GM12878 (cell line): ENCODE measurements around the gene MSI2. TPM values are rescaled to one million over a fixed set of nuclear protein-coding genes. Genes with fewer than 3 reads are reported as not detected.

Experiments used
- ATAC-seq: fragments of 200-7000 bp; cut with Tn5 transposase; 3 replicates; pipeline ENCODE4 v1.9.1; 2020; ENCODE audit warnings: mild to moderate bottlenecking, moderate library complexity
- BruUV-seq: library from RNA; stranded (reverse); fragments of 400-500 nt; replicated peaks from 2 replicates; lab custom pipeline; 2021; lab: Mats Ljungman, UMichigan
- CTCF ChIA-PET: fragments of 300-600 bp; sonication (Branson Sonifier 250); formaldehyde crosslinking; extraction: SDS; loops from one replicate; lab custom pipeline; 2021; ENCODE audit warnings: inconsistent platforms; lab: Yijun Ruan, JAX
- POLR2A ChIA-PET: fragments of 350-600 bp; formaldehyde crosslinking; extraction: SDS; loops from one replicate; lab custom pipeline; 2021; ENCODE audit warnings: inconsistent platforms; lab: Charles Lee
- RAD21 ChIA-PET: fragments of 300-600 bp; sonication (Branson Sonifier 250); formaldehyde crosslinking; loops from one replicate; lab custom pipeline; 2023; ENCODE audit warnings: antibody characterized with exemption; ENCODE audit not compliant: unreplicated experiment; lab: Charles Lee
- SMC1A ChIA-PET: fragments of 300-600 bp; sonication (Branson Sonifier 250); formaldehyde crosslinking; loops from one replicate; lab custom pipeline; 2023; ENCODE audit not compliant: unreplicated experiment, uncharacterized antibody; lab: Charles Lee
- DNase-seq: peaks from one replicate; pipeline ENCODE4 v3.0.0-alpha.2; 2011; ENCODE audit warnings: low read depth, low spot score
- FAIRE-seq: peaks from 3 replicates; lab custom pipeline; 2011; peaks lifted over from hg19 to GRCh38; lab: Jason Lieb, UNC
- H2AFZ ChIP-seq: 2 replicates; pipeline ENCODE4 v1.6.0; 2011; ENCODE audit warnings: low read depth, low read length, control low read depth; ENCODE audit not compliant: control insufficient read depth
- H3K27ac ChIP-seq: 2 replicates; pipeline ENCODE4 v1.5.1; 2011; ENCODE audit warnings: control low read depth; ENCODE audit not compliant: control insufficient read depth, insufficient read depth
- H3K27me3 ChIP-seq, 2 experiments: replicated peaks in 1 of 2; 2 replicates each; pipeline versions ENCODE4 v1.6.0 to v1.6.1; 2011; ENCODE audit warnings: low read length in 1 of 2; ENCODE audit not compliant: control insufficient read depth in 2 of 2, insufficient read depth in 2 of 2
- H3K36me3 ChIP-seq, 2 experiments: 2 replicates each; pipeline ENCODE4 v1.5.1; 2011; ENCODE audit warnings: low read length in 1 of 2; ENCODE audit not compliant: control insufficient read depth in 2 of 2, insufficient read depth in 2 of 2
- H3K4me1 ChIP-seq: 2 replicates; pipeline ENCODE4 v1.6.1; 2011; ENCODE audit warnings: mild to moderate bottlenecking, low read length, moderate library complexity, mixed read lengths; ENCODE audit not compliant: control insufficient read depth, insufficient read depth
- H3K4me2 ChIP-seq: 2 replicates; pipeline ENCODE4 v1.6.0; 2011; ENCODE audit warnings: control low read depth; ENCODE audit not compliant: control insufficient read depth, insufficient read depth
- H3K4me3 ChIP-seq: fragments of 200-600 bp; sonication (generic); 2 replicates; pipeline ENCODE4 v1.5.1; 2016
- H3K79me2 ChIP-seq: 2 replicates; pipeline ENCODE4 v1.6.0; 2011; ENCODE audit warnings: low read length; ENCODE audit not compliant: control insufficient read depth, insufficient read depth
- H3K9ac ChIP-seq: 2 replicates; pipeline ENCODE4 v1.8.0; 2011; ENCODE audit warnings: low read length, control low read depth, mixed read lengths; ENCODE audit not compliant: control insufficient read depth, insufficient read depth
- H3K9me3 ChIP-seq: replicated peaks from 3 replicates; pipeline ENCODE4 v1.5.1; 2011; ENCODE audit warnings: mild to moderate bottlenecking, low read length; ENCODE audit not compliant: control insufficient read depth, insufficient read depth
- H4K20me1 ChIP-seq: 2 replicates; pipeline ENCODE4 v1.6.0; 2011; ENCODE audit not compliant: control insufficient read depth, insufficient read depth
- ETV6 ChIP-seq, 2 experiments: fragments of 450-650 bp in 1 of 2; IDR thresholded peaks in 1 of 2; conservative IDR thresholded peaks in 1 of 2; 2 replicates each; pipeline ENCODE4 v1.6.1; 2014; ENCODE audit warnings: antibody characterized with exemption in 1 of 2, borderline replicate concordance in 1 of 2, low read depth in 1 of 2, mild to moderate bottlenecking in 1 of 2, moderate library complexity in 1 of 2
- EZH2 ChIP-seq: IDR thresholded peaks from 2 replicates; pipeline ENCODE4 v1.6.1; 2012; ENCODE audit warnings: low read depth, mild to moderate bottlenecking, control low read depth, inconsistent platforms, low read length, borderline replicate concordance; ENCODE audit not compliant: control insufficient read depth
- FOXK2 ChIP-seq: fragments of 450-650 bp; IDR thresholded peaks from 2 replicates; pipeline ENCODE4 v1.6.1; 2017; ENCODE audit warnings: mild to moderate bottlenecking, moderate library complexity
- FOXM1 ChIP-seq: IDR thresholded peaks from 2 replicates; pipeline ENCODE4 v1.6.1; 2012; ENCODE audit warnings: low read depth, mild to moderate bottlenecking, inconsistent platforms, low read length, moderate library complexity
- KLF5 ChIP-seq: fragments of 450-650 bp; IDR thresholded peaks from 2 replicates; pipeline ENCODE4 v1.6.1; 2014; ENCODE audit warnings: mild to moderate bottlenecking; ENCODE audit not compliant: partially characterized antibody
- NFYA ChIP-seq: IDR thresholded peaks from 2 replicates; pipeline ENCODE4 v1.6.1; 2011; ENCODE audit warnings: low read depth, mild to moderate bottlenecking, low read length, improper control_type of control experiment, borderline replicate concordance
- RELA ChIP-seq: fragments of 450-650 bp; IDR thresholded peaks from 2 replicates; pipeline ENCODE4 v1.8.0; 2014; ENCODE audit warnings: borderline replicate concordance; ENCODE audit not compliant: partially characterized antibody
- RFX5 ChIP-seq: IDR thresholded peaks from 2 replicates; pipeline ENCODE4 v1.6.1; 2011; ENCODE audit warnings: low read depth, low read length, improper control_type of control experiment
- TAF1 ChIP-seq: IDR thresholded peaks from 2 replicates; pipeline ENCODE4 v1.6.1; 2011; ENCODE audit warnings: mild to moderate bottlenecking, low read depth, low read length, borderline replicate concordance
- TBL1XR1 ChIP-seq: IDR thresholded peaks from 2 replicates; pipeline ENCODE4 v1.6.1; 2012; ENCODE audit warnings: low read depth, low read length, improper control_type of control experiment
- YBX1 ChIP-seq: fragments of 450-650 bp; IDR thresholded peaks from 2 replicates; pipeline ENCODE4 v1.6.1; 2016; ENCODE audit warnings: antibody characterized with exemption
- ZNF274 ChIP-seq: IDR thresholded peaks from one replicate; pipeline ENCODE4 v1.8.0; 2011; ENCODE audit not compliant: insufficient read length, insufficient read depth
- WGBS: methylation state at CpG from one replicate; pipeline ENCODE4 v1.1.6; 2016; ENCODE audit warnings: low lambda C conversion rate; ENCODE audit not compliant: insufficient replicate concordance, insufficient coverage; ENCODE audit errors: missing lambda C conversion rate; 5-methylcytosine and 5-hydroxymethylcytosine counted together
- in situ Hi-C: fragments of 300-500 bp; cut with MboI; formaldehyde crosslinking; loops from 9 replicates; pipeline ENCODE4 v1.14.3; 2018; ENCODE audit warnings: mixed read lengths
- intact Hi-C: fragments of 100-400 bp; cut with micrococcal nuclease; formaldehyde crosslinking; loops from one replicate; pipeline ENCODE4 v1.14.2; 2022; ENCODE audit not compliant: unreplicated experiment
- polyA plus RNA-seq, 11 experiments: library from polyadenylated mRNA; depleted of rRNA in 4 of 11; unstranded in 6 of 11; stranded (reverse) in 5 of 11; fragments of >200 nt; fragmentation: Nextera tagmentation in 4 of 11; fragmentation: Illumina TruSeq in 1 of 11; extraction: Ambion mirVana in 4 of 11; extraction: Trizol in 1 of 11; gene quantifications; 1 replicate in 1 of 11; 2 replicates in 10 of 11; pipeline versions ENCODE4 v1.2.1 to v1.2.3, GENCODE V29; 2011 to 2016; ENCODE audit warnings: inconsistent platforms in 2 of 11, missing spikeins in 2 of 11, low read depth in 1 of 11
- total RNA-seq, 4 experiments: library from RNA; depleted of rRNA in 3 of 4; stranded (reverse); fragments of >200 nt in 3 of 4; fragmentation: Illumina TruSeq in 1 of 4; extraction: Trizol in 1 of 4; gene quantifications; 2 replicates each; pipeline versions ENCODE4 v1.2.1 to v1.2.3, GENCODE V29; 2013 to 2021
- TF ChIP-seq, protein P1 (sequence below): fragments of 450-650 bp; IDR thresholded peaks from 2 replicates; pipeline ENCODE4 v1.6.1; 2014; ENCODE audit warnings: mild to moderate bottlenecking
- TF ChIP-seq, protein P2 (sequence below): fragments of 450-650 bp; IDR thresholded peaks from 2 replicates; pipeline ENCODE4 v1.6.1; 2017; ENCODE audit warnings: mild to moderate bottlenecking, low read depth, inconsistent platforms; ENCODE audit not compliant: poor library complexity, severe bottlenecking

The MSI2 gene
- total and polyA plus RNA-seq, 10 of the 15 experiments (the other 5 are each of a cell fraction or from before 2014, with no cell fraction given): 6.1 to 76.1 (median 42.0) TPM

DNA sequence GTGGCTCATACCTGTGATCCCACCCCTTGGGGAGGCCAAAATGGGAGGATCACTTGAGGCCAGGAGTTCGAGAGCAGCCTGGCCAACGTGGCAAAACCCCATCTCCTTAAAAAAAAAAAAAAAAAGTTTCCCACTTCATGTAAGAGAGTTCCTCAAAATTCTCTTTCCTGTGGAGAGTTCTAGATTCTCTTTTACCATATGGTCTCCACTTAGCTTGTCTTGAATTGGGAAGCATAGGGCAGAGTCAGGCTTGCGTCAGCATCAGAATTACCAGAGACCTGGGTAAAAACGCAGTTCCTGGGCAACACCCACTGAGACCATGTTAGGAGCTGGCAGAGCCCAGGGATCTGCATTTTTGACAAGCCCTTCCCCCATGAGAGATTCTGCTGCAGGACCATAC, 330.4 kb downstream of the MSI2 start:
- ChIA-PET POLR2A (no interaction called here), SMC1A (no interaction called here), RAD21 (no interaction called here), CTCF (interaction anchor here (2.0 kb wide), 1 partner anchor 11 kb away, joined by 7 read pairs; no protein-coding TSS in a partner anchor)
- in situ Hi-C loops: no loop called here
- FAIRE-seq (no peak), DNase-seq (no peak), ATAC-seq (no peak)
- H3K9me3 ChIP-seq: no peaks in the 10 kb centered on the region
- no TSS peak for BruUV-seq
- no peak overlapping the region for H3K9ac ChIP-seq
- H3K4me1 ChIP-seq: no peaks in the 10 kb centered on the region
- 97% methylated on average over 4 of the region's 4 CpGs for WGBS
- no peak overlapping the region for H2AFZ ChIP-seq
- intact Hi-C loops: no loop called here
- H3K4me2 ChIP-seq: no peak overlapping the region
- H3K36me3 ChIP-seq: peaks cover 0 to 2% of the 10 kb centered on the region in 2 experiments; a peak in 2 of 4 replicates
- no peaks in the 10 kb centered on the region for H3K79me2 ChIP-seq
- H3K27me3 ChIP-seq: no peaks in the 10 kb centered on the region
- H3K27ac ChIP-seq: no peak overlapping the region
- 0 out of 2 replicates have a peak, but pooled peaks cover 4% of the 10 kb centered on the region for H4K20me1 ChIP-seq
- no peak overlapping the region for H3K4me3 ChIP-seq
- TF ChIP-seq ZNF274 (no peak), EZH2 (no peak), NFYA (no peak), FOXK2 (no peak), FOXM1 (no peak), RELA (no peak), RFX5 (no peak), ETV6 (conservative IDR thresholded peaks at IDR 0.05 in 1 of 2, IDR thresholded peaks at IDR 0.05 in 1 of 2; ENCODE audit: borderline replicate concordance in 1 of 2, low read depth in 1 of 2) (no peak), TBL1XR1 (no peak), TAF1 (no peak), KLF5 (no peak), YBX1 (no peak)
- TF ChIP-seq, protein P1, sequence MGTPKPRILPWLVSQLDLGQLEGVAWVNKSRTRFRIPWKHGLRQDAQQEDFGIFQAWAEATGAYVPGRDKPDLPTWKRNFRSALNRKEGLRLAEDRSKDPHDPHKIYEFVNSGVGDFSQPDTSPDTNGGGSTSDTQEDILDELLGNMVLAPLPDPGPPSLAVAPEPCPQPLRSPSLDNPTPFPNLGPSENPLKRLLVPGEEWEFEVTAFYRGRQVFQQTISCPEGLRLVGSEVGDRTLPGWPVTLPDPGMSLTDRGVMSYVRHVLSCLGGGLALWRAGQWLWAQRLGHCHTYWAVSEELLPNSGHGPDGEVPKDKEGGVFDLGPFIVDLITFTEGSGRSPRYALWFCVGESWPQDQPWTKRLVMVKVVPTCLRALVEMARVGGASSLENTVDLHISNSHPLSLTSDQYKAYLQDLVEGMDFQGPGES: no peak
- TF ChIP-seq, protein P2, sequence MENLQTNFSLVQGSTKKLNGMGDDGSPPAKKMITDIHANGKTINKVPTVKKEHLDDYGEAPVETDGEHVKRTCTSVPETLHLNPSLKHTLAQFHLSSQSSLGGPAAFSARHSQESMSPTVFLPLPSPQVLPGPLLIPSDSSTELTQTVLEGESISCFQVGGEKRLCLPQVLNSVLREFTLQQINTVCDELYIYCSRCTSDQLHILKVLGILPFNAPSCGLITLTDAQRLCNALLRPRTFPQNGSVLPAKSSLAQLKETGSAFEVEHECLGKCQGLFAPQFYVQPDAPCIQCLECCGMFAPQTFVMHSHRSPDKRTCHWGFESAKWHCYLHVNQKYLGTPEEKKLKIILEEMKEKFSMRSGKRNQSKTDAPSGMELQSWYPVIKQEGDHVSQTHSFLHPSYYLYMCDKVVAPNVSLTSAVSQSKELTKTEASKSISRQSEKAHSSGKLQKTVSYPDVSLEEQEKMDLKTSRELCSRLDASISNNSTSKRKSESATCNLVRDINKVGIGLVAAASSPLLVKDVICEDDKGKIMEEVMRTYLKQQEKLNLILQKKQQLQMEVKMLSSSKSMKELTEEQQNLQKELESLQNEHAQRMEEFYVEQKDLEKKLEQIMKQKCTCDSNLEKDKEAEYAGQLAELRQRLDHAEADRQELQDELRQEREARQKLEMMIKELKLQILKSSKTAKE: no peak
